NK-92 treated with Interleukin-12 subunit alpha and Interleukin-12 subunit beta, amount 100 ng/mL, for 24 hours (cell line): ENCODE data around the gene PDIA2.
"Not testable (repeated sequence)": the region's sequence is repeated elsewhere in the genome, so short reads cannot be mapped to it uniquely, and the experiment has no call there.

Source experiments
- DNase-seq: peaks from one replicate; lab custom pipeline; 2025; lab: John Stamatoyannopoulos, UW

The PDIA2 gene

DNA sequence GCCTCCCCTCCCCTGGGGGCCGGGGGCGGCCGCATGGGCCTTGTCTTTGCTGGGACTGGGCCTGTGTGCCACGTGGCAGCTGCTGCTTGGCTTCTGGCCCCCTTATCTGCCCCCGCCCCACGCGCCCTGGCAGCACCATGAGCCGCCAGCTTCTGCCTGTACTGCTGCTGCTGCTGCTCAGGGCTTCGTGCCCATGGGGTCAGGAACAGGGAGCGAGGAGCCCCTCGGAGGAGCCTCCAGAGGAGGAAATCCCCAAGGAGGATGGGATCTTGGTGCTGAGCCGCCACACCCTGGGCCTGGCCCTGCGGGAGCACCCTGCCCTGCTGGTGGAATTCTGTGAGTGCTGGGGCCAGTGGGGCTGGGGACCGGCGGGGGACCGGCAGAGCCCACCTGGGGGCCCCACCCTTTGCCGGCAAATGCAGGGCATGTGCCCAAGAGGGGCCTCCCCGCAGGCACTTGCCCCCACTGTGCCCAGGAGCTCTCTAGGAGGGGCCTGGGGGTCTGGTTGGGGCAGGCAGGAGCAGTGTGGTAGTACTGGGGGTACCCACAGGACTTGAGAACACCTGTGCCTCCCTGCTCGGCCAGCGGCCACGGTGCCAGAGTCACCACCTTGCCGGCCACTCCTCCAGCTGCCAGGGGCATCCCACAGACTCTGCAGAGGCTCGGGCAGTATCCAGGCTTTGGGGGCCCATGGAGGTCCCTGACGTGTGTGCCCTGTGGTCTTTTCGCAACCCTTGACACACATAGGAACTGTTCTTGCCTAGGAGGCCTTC lies at the start of gene PDIA2:
TSS of gene PDIA2 (plus strand) at position 132 of the 773 bp plus-strand sequence. CDS start at position 138, 6 bp downstream.
- no peak for DNase-seq

DNA sequence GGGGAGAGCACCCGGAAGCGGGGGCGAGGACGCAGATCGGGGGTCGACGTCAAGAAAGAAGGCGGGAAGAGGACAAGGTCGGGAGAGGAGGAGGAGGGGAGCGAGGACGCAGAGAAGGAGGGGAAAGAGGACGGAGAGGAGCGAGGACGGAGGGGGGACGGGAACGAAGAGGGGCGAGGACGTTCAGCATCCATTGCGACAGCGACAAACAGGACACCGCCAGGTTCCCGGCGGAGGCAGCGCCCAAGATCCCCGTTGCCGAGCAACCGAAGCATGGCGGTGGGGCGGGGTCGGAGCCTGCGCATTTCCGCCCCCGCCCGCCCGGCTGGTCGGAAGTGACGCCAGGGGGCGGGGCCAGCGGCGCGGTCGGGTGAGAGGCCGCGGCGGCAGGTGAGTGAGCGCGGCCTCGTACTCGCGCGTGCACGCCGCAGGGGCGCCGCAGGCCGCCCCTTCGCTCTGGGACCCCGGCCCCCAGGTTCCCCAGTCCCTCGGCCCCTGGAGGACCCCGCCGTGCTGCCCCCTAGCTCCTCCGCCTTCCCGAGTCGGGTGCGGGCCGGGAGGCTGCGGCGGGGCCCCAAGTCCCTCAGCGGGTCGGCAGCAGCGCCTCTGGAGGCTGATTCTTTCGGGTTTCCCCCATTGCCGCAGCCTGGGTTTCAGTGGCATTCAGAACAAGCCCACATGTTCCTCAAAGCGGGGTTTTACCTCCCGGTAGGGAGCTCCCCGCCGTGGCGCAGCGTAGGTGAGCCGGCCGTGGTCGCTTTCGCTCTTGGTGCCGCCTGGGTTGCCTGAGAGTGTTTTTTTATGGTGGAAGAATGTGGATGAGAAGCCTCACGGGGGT lies 48.3 kb upstream of the PDIA2 start, which contains the start of gene FAM234A:
TSS of gene FAM234A (plus strand) at position 354 of the 838 bp plus-strand sequence. CDS start 19,593 bp downstream, outside the sequence.
- peak; percentile 89 for DNase-seq

GRCh38 chr16:239948-240277 lies 43.1 kb upstream of the PDIA2 start:
- DNase-seq = no peak

- no peak for DNase-seq
Measured at GRCh38 chr16:240559-240958, 42.4 kb upstream of the PDIA2 start.

DNA sequence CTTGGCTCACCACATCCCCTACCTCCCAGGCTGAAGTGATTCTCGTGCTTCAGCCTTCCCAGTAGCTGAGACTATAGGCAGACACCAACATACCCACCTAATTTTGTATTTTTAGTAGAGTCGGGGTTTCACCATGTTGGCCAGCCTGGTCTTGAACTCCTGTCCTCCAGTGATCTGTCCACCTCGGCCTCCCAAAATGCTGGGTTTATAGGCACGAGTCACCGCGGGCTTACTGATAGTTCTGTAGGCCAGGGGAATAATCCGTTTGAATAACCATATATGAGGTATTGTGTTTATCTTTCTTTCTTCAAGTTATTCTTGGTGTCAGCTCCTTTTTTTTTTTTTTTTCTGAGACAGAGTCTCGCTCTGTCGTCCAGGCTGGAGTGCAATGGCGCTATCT lies 40.7 kb upstream of the PDIA2 start:
- no peak for DNase-seq

DNA sequence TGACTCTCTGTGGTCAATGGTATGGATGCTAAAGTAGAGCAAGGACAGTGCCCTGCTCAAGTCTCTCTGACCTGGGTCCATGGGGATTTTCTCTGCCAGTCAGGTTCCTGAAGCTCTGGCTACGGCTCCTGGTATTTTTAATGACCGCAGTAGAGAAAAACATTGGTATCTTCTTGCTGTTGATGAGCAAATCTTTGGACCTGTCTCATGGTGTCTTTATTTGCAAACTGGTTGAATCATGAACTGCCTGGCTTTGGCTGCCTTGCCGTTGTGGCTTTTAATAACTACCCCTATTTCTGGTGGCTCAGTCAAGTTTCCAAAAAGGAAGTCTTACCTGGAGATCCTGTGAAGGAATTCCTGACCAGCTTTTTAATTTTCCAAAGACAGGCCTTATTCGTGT lies 39.6 kb upstream of the PDIA2 start:
- DNase-seq = no peak

GRCh38 chr16:245105-245504 lies 37.9 kb upstream of the PDIA2 start:
- no peak for DNase-seq

DNA sequence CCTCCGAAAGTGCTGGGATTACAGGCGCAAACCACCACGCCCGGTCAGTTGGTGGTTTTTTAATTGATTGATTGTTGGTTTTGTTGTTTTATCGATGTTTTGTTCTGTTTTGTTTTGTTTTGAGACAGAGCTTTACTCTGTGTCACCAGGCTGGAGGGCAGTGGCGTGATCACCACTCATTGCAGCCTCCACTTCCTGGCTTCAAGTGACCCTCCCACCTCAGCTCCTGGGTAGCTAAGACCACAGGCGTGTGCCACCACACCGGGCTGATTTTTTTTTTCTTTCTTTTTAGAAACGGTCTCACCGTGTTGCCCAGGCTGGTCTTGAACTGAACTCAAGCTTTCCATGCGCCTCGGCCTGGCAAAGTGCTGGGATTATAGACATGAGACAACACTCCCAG lies 35.9 kb upstream of the PDIA2 start:
- no peak for DNase-seq

DNA sequence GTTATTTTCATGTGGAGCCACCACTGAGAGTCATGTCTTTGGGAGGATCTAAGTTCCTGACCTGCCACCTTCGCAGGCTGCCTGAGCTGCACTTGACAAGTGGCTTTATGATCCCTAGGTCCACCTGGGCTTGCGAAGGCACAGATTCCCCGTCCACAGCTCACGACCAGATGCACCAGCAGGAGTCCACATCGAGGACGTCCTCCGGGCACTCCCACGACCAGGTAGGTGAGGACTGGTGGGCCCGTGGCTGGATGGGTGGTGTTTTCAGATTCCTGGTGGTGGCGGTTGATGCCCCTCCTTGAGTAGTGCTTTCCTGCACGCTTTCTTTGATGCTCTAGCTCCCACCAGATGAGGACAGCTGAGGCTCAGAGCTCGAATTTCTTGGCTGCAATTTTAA lies 33.5 kb upstream of the PDIA2 start:
- no peak for DNase-seq

DNA sequence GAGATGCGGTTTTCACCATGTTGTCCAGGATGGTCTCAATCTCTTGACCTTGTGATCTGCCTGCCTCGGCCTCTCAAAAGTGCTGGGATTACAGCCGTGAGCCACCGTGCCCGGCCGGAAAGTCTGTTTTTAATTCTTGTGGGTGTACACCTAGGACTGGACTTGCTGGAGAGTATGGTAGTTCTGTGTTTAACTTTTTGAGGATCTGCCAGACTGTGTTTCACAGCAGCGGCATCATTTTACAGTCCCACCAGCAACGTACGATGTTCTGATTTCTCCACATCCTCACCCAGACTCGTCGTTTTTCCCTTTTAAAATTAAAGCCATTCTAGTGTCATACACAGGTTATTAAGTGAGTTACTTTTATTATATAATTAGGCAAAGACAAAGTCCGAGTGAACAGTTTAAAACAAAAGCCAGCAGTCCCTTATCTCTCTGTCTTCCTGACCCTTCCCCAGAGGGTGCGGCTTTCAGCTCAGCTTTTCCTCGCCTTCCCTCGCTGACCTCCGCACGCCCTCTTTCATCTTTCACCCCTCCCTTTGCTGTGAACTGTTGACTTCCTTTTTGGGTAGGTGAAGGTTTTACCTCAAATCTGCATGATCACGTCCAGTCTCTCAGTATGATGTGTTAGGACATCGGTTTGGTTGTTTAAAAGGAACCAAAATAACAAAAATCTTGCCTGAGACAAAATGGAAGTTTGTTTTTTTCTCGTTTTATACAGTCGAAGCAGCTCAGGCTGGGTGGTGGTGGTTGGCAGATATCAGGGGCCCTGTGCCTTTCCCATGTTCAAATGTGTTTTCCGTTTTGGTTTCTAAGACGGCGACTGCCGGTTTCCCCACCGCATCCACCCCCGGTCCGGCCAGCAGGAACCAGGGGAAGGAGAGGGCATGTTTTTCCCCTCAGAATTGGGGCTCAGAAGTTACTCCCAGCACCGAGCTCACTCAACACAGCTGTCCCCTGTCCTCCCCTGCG lies 30.3 kb upstream of the PDIA2 start:
- no peak for DNase-seq

DNA sequence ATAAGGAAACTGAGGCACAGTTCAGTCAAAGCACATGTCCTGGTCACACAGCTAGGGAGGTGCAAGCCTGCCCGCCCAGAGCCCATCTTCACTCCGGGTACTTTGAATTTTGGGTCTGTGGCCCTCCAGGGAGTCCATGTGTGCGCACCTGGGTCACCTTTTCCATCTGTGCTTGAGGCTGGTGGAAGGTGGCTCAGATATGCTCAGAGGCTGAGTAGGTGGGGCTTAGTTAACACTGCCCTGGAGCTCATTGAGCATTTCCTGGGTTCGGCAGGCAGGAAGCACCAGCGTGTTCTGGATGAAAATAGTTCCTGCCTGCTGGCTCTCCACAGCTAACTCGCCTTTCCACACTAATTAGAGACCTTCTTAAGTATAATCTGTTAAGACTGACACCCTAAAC lies 29.1 kb upstream of the PDIA2 start:
- DNase-seq = no peak

GRCh38 chr16:254461-254860 lies 28.5 kb upstream of the PDIA2 start:
- no peak for DNase-seq

GRCh38 chr16:255183-255582 lies 27.8 kb upstream of the PDIA2 start:
- no peak for DNase-seq

DNA sequence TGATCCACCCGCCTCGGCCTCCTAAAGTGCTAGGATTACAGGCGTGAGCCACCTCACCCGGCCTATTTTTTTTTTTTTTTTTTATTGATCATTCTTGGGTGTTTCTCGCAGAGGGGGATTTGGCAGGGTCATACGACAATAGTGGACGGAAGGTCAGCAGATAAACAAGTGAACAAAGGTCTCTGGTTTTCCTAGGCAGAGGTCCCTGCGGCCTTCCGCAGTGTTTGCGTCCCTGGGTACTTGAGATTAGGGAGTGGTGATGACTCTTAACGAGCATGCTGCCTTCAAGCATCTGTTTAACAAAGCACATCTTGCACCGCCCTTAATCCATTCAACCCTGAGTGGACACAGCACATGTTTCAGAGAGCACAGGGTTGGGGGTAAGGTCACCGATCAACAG lies 24.9 kb upstream of the PDIA2 start:
- DNase-seq = not testable (repeated sequence)

- DNase-seq = no peak
Measured at GRCh38 chr16:259226-259625, 23.7 kb upstream of the PDIA2 start.

DNA sequence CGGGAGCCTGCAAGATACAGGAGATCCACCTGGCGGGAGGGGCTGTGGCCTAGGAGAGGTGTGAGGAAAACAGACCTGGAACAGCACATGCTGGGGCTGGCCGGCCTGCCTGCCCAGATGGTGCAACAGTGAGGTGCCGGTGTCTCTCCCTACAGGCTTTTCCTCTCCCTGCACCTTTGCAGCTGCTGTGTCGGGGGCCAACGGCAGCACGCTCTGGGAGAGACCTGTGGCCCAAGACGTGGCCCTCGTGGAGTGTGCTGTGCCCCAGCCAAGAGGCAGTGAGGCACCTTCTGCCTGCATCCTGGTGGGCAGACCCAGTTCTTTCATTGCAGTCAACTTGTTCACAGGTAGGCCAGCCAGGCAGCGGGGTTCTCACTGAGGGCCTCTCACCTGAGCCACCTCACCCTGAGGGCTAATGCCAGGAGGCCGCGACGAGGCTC lies 23.1 kb upstream of the PDIA2 start:
- no peak for DNase-seq

- no peak for DNase-seq
Measured at GRCh38 chr16:260326-260725, 22.6 kb upstream of the PDIA2 start.

DNA sequence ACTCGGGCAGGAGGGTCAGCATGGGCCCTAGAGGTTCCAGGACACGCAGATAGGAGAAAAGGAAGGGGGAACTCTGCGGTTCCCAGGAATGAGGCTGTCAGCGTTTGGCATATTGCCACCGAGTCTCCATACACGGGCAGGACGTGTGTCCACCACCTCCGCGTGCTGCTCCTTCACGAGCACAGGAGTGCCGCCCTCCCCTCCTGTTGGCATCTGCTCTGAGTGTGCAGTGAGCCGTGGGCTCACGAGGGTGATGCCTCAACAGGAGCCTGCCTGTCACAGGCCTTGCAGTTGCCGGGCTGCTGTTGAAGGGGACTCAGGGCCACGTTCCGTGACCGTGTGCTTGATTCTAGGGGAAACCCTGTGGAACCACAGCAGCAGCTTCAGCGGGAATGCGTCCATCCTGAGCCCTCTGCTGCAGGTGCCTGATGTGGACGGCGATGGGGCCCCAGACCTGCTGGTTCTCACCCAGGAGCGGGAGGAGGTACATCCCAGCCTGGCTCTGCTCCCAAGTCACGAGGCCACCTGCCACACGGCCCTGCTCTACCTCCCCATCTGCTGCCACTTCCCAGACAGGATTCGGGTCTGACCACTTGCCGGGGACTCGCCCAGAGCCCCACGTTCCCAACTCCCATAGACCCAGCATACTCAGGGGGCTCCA lies 21.8 kb upstream of the PDIA2 start:
- DNase-seq = no peak

DNA sequence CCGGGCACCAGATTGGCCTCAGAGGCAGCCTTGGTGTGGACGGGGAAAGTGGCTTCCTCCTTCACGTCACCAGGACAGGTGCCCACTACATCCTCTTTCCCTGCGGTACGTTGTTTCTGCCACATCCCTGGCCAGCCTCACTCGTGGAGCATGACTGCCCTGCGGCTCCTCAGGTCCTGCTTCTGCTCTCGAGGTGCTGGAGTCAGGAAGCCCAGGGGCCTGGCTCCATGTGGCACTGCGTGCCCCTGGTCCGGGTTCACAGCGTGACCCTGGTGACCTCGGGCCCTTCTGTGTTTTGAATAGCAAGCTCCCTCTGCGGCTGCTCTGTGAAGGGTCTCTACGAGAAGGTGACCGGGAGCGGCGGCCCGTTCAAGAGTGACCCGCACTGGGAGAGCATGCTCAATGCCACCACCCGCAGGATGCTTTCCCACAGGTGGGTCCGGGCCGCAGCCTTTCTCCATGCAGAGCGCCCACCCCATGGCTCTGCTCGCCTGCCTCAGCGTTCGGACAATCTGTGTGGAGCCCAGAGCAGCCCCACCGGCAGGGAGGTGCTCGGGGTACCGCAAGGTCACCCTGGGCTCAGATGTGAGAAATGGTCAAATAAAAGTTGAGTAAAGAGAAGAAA lies 20.7 kb upstream of the PDIA2 start:
- DNase-seq = no peak

DNA sequence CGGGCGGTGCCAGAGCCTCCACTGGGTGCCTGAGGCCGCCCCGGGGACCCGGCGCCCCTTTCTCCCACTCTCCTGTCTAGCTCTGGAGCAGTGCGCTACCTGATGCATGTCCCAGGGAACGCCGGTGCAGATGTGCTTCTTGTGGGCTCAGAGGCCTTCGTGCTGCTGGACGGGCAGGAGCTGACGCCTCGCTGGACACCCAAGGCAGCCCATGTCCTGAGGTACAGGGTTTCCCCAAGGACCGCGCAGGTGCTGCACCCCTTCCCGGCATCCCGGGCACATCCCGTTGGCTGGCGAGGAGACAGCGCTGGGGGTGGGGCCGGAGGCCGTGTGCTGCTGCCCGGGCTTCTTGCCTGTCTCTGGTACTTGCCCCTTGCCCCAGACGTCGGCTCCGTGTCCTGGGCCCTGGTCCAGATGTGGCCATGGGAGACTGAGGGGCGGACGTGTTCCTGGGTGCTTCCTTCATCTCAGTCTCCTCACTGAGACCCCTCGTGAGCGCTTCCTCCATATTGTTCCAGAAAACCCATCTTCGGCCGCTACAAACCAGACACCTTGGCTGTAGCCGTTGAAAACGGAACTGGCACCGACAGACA lies 19.7 kb upstream of the PDIA2 start:
- no peak for DNase-seq

GRCh38 chr16:263944-264343 lies 19.0 kb upstream of the PDIA2 start:
- DNase-seq = no peak
